HEK293 (cell line): ENCODE measurements around the gene AAK1.

Experiments used
- CTCF ChIA-PET: fragments of 350-600 bp; formaldehyde crosslinking; extraction: SDS; loops from one replicate; lab custom pipeline; 2021; ENCODE audit warnings: antibody characterized with exemption; lab: Yijun Ruan, JAX
- POLR2A ChIA-PET: fragments of 300-600 bp; formaldehyde crosslinking; extraction: SDS; loops from one replicate; lab custom pipeline; 2020; ENCODE audit warnings: antibody characterized with exemption, inconsistent platforms; lab: Yijun Ruan, JAX
- H3K27ac ChIP-seq: fragments of 200-500 bp; sonication (Bioruptor generic); 2 replicates; pipeline ENCODE4 v1.5.1; 2014; ENCODE audit warnings: low read depth, low read length, control low read depth, inconsistent platforms; ENCODE audit errors: extremely low read depth
- H3K36me3 ChIP-seq, 2 experiments: fragments of 200-500 bp in 1 of 2; sonication (Bioruptor generic) in 1 of 2; 1 replicate in 1 of 2; 2 replicates in 1 of 2; pipeline ENCODE4 v1.5.1; 2014 to 2017; ENCODE audit warnings: inconsistent platforms in 2 of 2, low read length in 2 of 2; ENCODE audit not compliant: control insufficient read depth in 2 of 2, insufficient read depth in 1 of 2
- H3K4me1 ChIP-seq: fragments of 200-500 bp; sonication (Bioruptor generic); 2 replicates; pipeline ENCODE4 v1.5.1; 2014; ENCODE audit warnings: mild to moderate bottlenecking, low read length, inconsistent platforms; ENCODE audit not compliant: control insufficient read depth, insufficient read depth
- H3K4me3 ChIP-seq: 2 replicates; pipeline ENCODE4 v1.5.1; 2011; ENCODE audit warnings: low read depth, mild to moderate bottlenecking, control low read depth, low read length, moderate library complexity
- H3K9me3 ChIP-seq: fragments of 200-500 bp; sonication (Bioruptor generic); 2 replicates; pipeline ENCODE4 v1.5.1; 2014; ENCODE audit warnings: low read depth, low read length, inconsistent platforms; ENCODE audit not compliant: control insufficient read depth, insufficient read depth
- BCL11A ChIP-seq: fragments of 450-650 bp; formaldehyde crosslinking; IDR thresholded peaks from 2 replicates; pipeline ENCODE4 v1.5.1; 2016; ENCODE audit warnings: low read depth, missing biosample characterization, missing genetic modification characterization
- BCL11B ChIP-seq: fragments of 450-650 bp; formaldehyde crosslinking; IDR thresholded peaks from 2 replicates; pipeline ENCODE4 v1.5.1; 2016; ENCODE audit warnings: low read depth, missing biosample characterization, missing genetic modification characterization
- EGR2 ChIP-seq: fragments of 450-650 bp; formaldehyde crosslinking; IDR thresholded peaks from 2 replicates; pipeline ENCODE4 v1.5.1; 2016; ENCODE audit warnings: low read depth, missing biosample characterization, missing genetic modification characterization
- KLF7 ChIP-seq: fragments of 450-650 bp; formaldehyde crosslinking; IDR thresholded peaks from 2 replicates; pipeline ENCODE4 v1.5.1; 2016; ENCODE audit warnings: missing biosample characterization, missing genetic modification characterization, borderline replicate concordance
- MZF1 ChIP-seq: fragments of 450-650 bp; formaldehyde crosslinking; IDR thresholded peaks from 2 replicates; pipeline ENCODE4 v1.5.1; 2017; ENCODE audit warnings: missing biosample characterization, missing genetic modification characterization, borderline replicate concordance
- PRDM1 ChIP-seq: fragments of 450-650 bp; formaldehyde crosslinking; IDR thresholded peaks from 2 replicates; pipeline ENCODE4; 2016; ENCODE audit warnings: missing biosample characterization, missing genetic modification characterization
- PRDM4 ChIP-seq: fragments of 450-650 bp; formaldehyde crosslinking; IDR thresholded peaks from 2 replicates; pipeline ENCODE4 v1.5.1; 2017; ENCODE audit warnings: missing biosample characterization, missing genetic modification characterization
- SALL2 ChIP-seq: fragments of 450-650 bp; formaldehyde crosslinking; IDR thresholded peaks from 2 replicates; pipeline ENCODE4 v1.5.0; 2017; ENCODE audit warnings: missing biosample characterization, mild to moderate bottlenecking, missing genetic modification characterization, borderline replicate concordance
- SCRT2 ChIP-seq: fragments of 450-650 bp; formaldehyde crosslinking; IDR thresholded peaks from 2 replicates; pipeline ENCODE4 v1.5.1; 2016; ENCODE audit warnings: missing biosample characterization, missing genetic modification characterization
- ZBTB49 ChIP-seq: fragments of 450-650 bp; formaldehyde crosslinking; IDR thresholded peaks from 2 replicates; pipeline ENCODE4 v1.5.1; 2016; ENCODE audit warnings: missing biosample characterization, missing genetic modification characterization, low read depth
- ZBTB8A ChIP-seq: fragments of 450-650 bp; formaldehyde crosslinking; IDR thresholded peaks from 2 replicates; pipeline ENCODE4 v1.5.1; 2016; ENCODE audit warnings: missing biosample characterization, missing genetic modification characterization
- ZNF10 ChIP-seq: fragments of 450-650 bp; formaldehyde crosslinking; IDR thresholded peaks from 2 replicates; pipeline ENCODE4 v1.5.1; 2017; ENCODE audit warnings: missing biosample characterization, missing genetic modification characterization
- ZNF112 ChIP-seq: fragments of 450-650 bp; formaldehyde crosslinking; IDR thresholded peaks from 2 replicates; pipeline ENCODE4 v1.5.0; 2017; ENCODE audit warnings: missing biosample characterization, missing genetic modification characterization
- ZNF114 ChIP-seq: fragments of 450-650 bp; formaldehyde crosslinking; IDR thresholded peaks from 2 replicates; pipeline ENCODE4 v1.5.0; 2017; ENCODE audit warnings: missing biosample characterization, missing genetic modification characterization
- ZNF157 ChIP-seq: fragments of 450-650 bp; formaldehyde crosslinking; IDR thresholded peaks from 2 replicates; pipeline ENCODE4 v1.5.1; 2016; ENCODE audit warnings: missing biosample characterization, missing genetic modification characterization
- ZNF202 ChIP-seq: fragments of 450-650 bp; formaldehyde crosslinking; IDR thresholded peaks from 2 replicates; pipeline ENCODE4 v1.5.1; 2016; ENCODE audit warnings: missing biosample characterization, missing genetic modification characterization, borderline replicate concordance
- ZNF311 ChIP-seq: fragments of 450-650 bp; formaldehyde crosslinking; IDR thresholded peaks from 2 replicates; pipeline ENCODE4 v1.5.1; 2017; ENCODE audit warnings: missing biosample characterization, missing genetic modification characterization, borderline replicate concordance
- ZNF37A ChIP-seq: fragments of 450-650 bp; IDR thresholded peaks from 2 replicates; pipeline ENCODE4 v1.5.1; 2018; ENCODE audit warnings: missing biosample characterization, missing genetic modification characterization
- ZNF416 ChIP-seq: fragments of 450-650 bp; formaldehyde crosslinking; IDR thresholded peaks from 2 replicates; pipeline ENCODE4 v1.5.1; 2016; ENCODE audit warnings: missing biosample characterization, missing genetic modification characterization
- ZNF473 ChIP-seq: fragments of 450-650 bp; formaldehyde crosslinking; IDR thresholded peaks from 2 replicates; pipeline ENCODE4 v1.5.1; 2017; ENCODE audit warnings: missing biosample characterization, missing genetic modification characterization
- ZNF521 ChIP-seq: fragments of 450-650 bp; formaldehyde crosslinking; IDR thresholded peaks from 2 replicates; pipeline ENCODE4 v1.5.1; 2017; ENCODE audit warnings: missing biosample characterization, mild to moderate bottlenecking, missing genetic modification characterization
- ZNF548 ChIP-seq: fragments of 450-650 bp; formaldehyde crosslinking; IDR thresholded peaks from 2 replicates; pipeline ENCODE4 v1.5.1; 2016; ENCODE audit warnings: missing biosample characterization, missing genetic modification characterization
- ZNF610 ChIP-seq: fragments of 450-650 bp; formaldehyde crosslinking; IDR thresholded peaks from 2 replicates; pipeline ENCODE4 v1.5.1; 2016; ENCODE audit warnings: missing biosample characterization, missing genetic modification characterization, borderline replicate concordance
- ZNF624 ChIP-seq: fragments of 450-650 bp; formaldehyde crosslinking; IDR thresholded peaks from 2 replicates; pipeline ENCODE4 v1.5.1; 2017; ENCODE audit warnings: missing biosample characterization, missing genetic modification characterization
- TF ChIP-seq, protein P1 (sequence below): fragments of 450-650 bp; formaldehyde crosslinking; IDR thresholded peaks from 2 replicates; pipeline ENCODE4 v1.5.1; 2017; ENCODE audit warnings: missing biosample characterization, missing genetic modification characterization
- TF ChIP-seq, protein P2 (sequence below): fragments of 450-650 bp; formaldehyde crosslinking; IDR thresholded peaks from 2 replicates; pipeline ENCODE4 v1.5.1; 2016; ENCODE audit warnings: missing biosample characterization, missing genetic modification characterization
- TF ChIP-seq, protein P3 (sequence below): fragments of 450-650 bp; formaldehyde crosslinking; IDR thresholded peaks from 2 replicates; pipeline ENCODE4 v1.5.1; 2016; ENCODE audit warnings: missing biosample characterization, missing genetic modification characterization

Gene AAK1

DNA sequence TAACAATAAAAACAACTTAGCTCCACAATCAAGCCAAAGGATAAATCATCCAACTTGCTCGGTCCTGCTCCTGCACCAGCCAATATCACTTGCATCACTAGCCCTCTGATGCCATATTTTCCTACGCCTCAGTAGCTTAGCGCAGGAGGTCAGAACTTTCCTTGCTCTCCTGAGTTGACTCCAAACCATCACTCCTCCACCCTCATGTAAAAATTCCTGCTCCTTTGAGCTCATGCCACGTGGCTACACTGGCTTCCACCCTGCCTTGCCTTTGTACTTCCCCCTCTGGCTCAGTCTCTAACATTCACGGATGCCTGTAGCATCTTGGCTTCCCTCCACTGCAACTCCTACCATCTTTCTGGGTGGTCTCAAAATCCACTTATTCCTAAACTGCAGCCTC, 25.2 kb downstream of the AAK1 start:
- CTCF ChIA-PET: interaction anchor here (0.5 to 1.1 kb wide), 4 partner anchors 64 to 1573 kb away, joined by 3 read pairs; no protein-coding TSS in a partner anchor
- POLR2A ChIA-PET: interaction anchor here (0.6 kb wide), 1 partner anchor 1134 kb away, joined by 3 read pairs; no protein-coding TSS in a partner anchor

GRCh38 chr2:69617744-69618143, 25.8 kb downstream of the AAK1 start:
- H3K36me3 ChIP-seq: no peaks in the 10 kb centered on the region
- CTCF ChIA-PET: interaction anchor here (0.5 to 0.7 kb wide), 3 partner anchors 12 to 1573 kb away, joined by 3 to 5 read pairs (median 3); no protein-coding TSS in a partner anchor
- no peak overlapping the region for H3K27ac ChIP-seq
- H3K9me3 ChIP-seq: no peaks in the 10 kb centered on the region
- H3K4me3 ChIP-seq: no peak overlapping the region
- H3K4me1 ChIP-seq: no peaks in the 10 kb centered on the region
- POLR2A ChIA-PET: no interaction called here
- TF ChIP-seq KLF7 (no peak), EGR2 (tag by site-specific recombination) (no peak), ZNF473 (tag by site-specific recombination) (no peak), ZNF157 (tag by site-specific recombination) (no peak), ZBTB8A (tag by site-specific recombination) (no peak), ZNF311 (tag by site-specific recombination) (no peak), ZNF610 (tag by site-specific recombination) (no peak), ZNF416 (tag by site-specific recombination) (no peak), ZNF548 (no peak), SCRT2 (tag by site-specific recombination) (no peak), SALL2 (tag by site-specific recombination) (no peak), ZNF112 (tag by site-specific recombination) (no peak)
- TF ChIP-seq, protein P1, sequence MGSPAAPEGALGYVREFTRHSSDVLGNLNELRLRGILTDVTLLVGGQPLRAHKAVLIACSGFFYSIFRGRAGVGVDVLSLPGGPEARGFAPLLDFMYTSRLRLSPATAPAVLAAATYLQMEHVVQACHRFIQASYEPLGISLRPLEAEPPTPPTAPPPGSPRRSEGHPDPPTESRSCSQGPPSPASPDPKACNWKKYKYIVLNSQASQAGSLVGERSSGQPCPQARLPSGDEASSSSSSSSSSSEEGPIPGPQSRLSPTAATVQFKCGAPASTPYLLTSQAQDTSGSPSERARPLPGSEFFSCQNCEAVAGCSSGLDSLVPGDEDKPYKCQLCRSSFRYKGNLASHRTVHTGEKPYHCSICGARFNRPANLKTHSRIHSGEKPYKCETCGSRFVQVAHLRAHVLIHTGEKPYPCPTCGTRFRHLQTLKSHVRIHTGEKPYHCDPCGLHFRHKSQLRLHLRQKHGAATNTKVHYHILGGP (tag by site-specific recombination): no peak
- TF ChIP-seq, protein P2, sequence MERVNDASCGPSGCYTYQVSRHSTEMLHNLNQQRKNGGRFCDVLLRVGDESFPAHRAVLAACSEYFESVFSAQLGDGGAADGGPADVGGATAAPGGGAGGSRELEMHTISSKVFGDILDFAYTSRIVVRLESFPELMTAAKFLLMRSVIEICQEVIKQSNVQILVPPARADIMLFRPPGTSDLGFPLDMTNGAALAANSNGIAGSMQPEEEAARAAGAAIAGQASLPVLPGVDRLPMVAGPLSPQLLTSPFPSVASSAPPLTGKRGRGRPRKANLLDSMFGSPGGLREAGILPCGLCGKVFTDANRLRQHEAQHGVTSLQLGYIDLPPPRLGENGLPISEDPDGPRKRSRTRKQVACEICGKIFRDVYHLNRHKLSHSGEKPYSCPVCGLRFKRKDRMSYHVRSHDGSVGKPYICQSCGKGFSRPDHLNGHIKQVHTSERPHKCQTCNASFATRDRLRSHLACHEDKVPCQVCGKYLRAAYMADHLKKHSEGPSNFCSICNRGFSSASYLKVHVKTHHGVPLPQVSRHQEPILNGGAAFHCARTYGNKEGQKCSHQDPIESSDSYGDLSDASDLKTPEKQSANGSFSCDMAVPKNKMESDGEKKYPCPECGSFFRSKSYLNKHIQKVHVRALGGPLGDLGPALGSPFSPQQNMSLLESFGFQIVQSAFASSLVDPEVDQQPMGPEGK (tag by site-specific recombination): no peak

More for the DNA sequence above, 25.2 kb downstream of the AAK1 start:
- Histone ChIP-seq H3K4me1 (no peaks in the 10 kb centered on the region), H3K4me3 (no peak overlapping the region), H3K36me3 (no peaks in the 10 kb centered on the region), H3K9me3 (no peaks in the 10 kb centered on the region), H3K27ac (no peak overlapping the region)
- TF ChIP-seq ZNF37A: no peak
- TF ChIP-seq EGR2 (tag by site-specific recombination): no peak
- TF ChIP-seq PRDM1 (tag by site-specific recombination): no peak
- no peak for TF ChIP-seq ZNF114
- TF ChIP-seq PRDM4 (tag by site-specific recombination): no peak
- TF ChIP-seq ZBTB49: no peak
- no peak for TF ChIP-seq BCL11B
- TF ChIP-seq ZNF521 (tag by site-specific recombination): no peak
- TF ChIP-seq BCL11A (tag by site-specific recombination): no peak
- no peak for TF ChIP-seq ZNF10 (tag by site-specific recombination)
- no peak for TF ChIP-seq ZNF624 (tag by site-specific recombination)
- TF ChIP-seq, protein P3, sequence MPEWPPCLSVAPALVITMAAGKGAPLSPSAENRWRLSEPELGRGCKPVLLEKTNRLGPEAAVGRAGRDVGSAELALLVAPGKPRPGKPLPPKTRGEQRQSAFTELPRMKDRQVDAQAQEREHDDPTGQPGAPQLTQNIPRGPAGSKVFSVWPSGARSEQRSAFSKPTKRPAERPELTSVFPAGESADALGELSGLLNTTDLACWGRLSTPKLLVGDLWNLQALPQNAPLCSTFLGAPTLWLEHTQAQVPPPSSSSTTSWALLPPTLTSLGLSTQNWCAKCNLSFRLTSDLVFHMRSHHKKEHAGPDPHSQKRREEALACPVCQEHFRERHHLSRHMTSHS (tag by site-specific recombination): no peak
- no peak for TF ChIP-seq MZF1 (tag by site-specific recombination)
- no peak for TF ChIP-seq ZNF157 (tag by site-specific recombination)
- TF ChIP-seq ZNF202 (tag by site-specific recombination): no peak
